Measurements from ENCODE around the gene ROCK2. TPM values are rescaled to one million over a fixed set of nuclear protein-coding genes. Genes with fewer than 3 reads are reported as not detected.
"Not testable (repeated sequence)": the region's sequence is repeated elsewhere in the genome, so short reads cannot be mapped to it uniquely, and the experiment has no call there.

The ROCK2 gene
- total RNA-seq, 2 donors from 2014 or later = 62.7 to 80.9 TPM

GRCh38 chr2:11264818-11265217 is 79.6 kb downstream of the ROCK2 start:
- no peak overlapping the region for H3K27ac ChIP-seq
- H3K4me3 ChIP-seq = no peak overlapping the region
- no peaks in the 10 kb centered on the region for H3K9me3 ChIP-seq
- intact Hi-C loops (cut with DNase I) = no loop called here
- H3K9ac ChIP-seq (ENCODE audit: low read depth in 2 of 2, low read length in 2 of 2) = no peak overlapping the region
- DNase-seq = no peak
- H3K4me1 ChIP-seq = no peaks in the 10 kb centered on the region
- TF ChIP-seq CTCF (IDR thresholded peaks at IDR 0.05) = no peak
- H3K36me3 ChIP-seq = no peaks in the 10 kb centered on the region
- H3K27me3 ChIP-seq = no peaks in the 10 kb centered on the region

GRCh38 chr2:11264007-11264406 is 80.4 kb downstream of the ROCK2 start:
- Histone ChIP-seq H3K9me3 (no peaks in the 10 kb centered on the region), H3K4me3 (no peak overlapping the region), H3K4me1 (no peaks in the 10 kb centered on the region), H3K9ac (ENCODE audit: low read depth in 2 of 2, low read length in 2 of 2) (no peak overlapping the region), H3K27ac (no peak overlapping the region), H3K27me3 (no peaks in the 10 kb centered on the region), H3K36me3 (no peaks in the 10 kb centered on the region)
- intact Hi-C loops (cut with DNase I) = no loop called here
- no peak for TF ChIP-seq CTCF (IDR thresholded peaks at IDR 0.05)
- DNase-seq = no peak

GRCh38 chr2:11263177-11263576 is 81.3 kb downstream of the ROCK2 start:
- Histone ChIP-seq H3K4me3 (no peak overlapping the region), H3K9ac (ENCODE audit: low read depth in 2 of 2, low read length in 2 of 2) (no peak overlapping the region), H3K27ac (no peak overlapping the region), H3K36me3 (no peaks in the 10 kb centered on the region), H3K4me1 (no peaks in the 10 kb centered on the region), H3K9me3 (no peaks in the 10 kb centered on the region), H3K27me3 (no peaks in the 10 kb centered on the region)
- no peak for DNase-seq
- TF ChIP-seq CTCF (IDR thresholded peaks at IDR 0.05) = no peak
- intact Hi-C loops (cut with DNase I) = no loop called here

- H3K9me3 ChIP-seq; DNase-seq; H3K27me3 ChIP-seq; H3K27ac ChIP-seq; intact Hi-C loops (cut with DNase I); H3K36me3 ChIP-seq; H3K4me1 ChIP-seq; H3K9ac ChIP-seq (ENCODE audit: low read depth in 2 of 2, low read length in 2 of 2); H3K4me3 ChIP-seq: not testable (repeated sequence)
Observed at GRCh38 chr2:11262438-11262837, 82.0 kb downstream of the ROCK2 start.

GRCh38 chr2:11261564-11261963 is 82.9 kb downstream of the ROCK2 start:
- intact Hi-C loops (cut with DNase I); H3K36me3 ChIP-seq; H3K27me3 ChIP-seq; DNase-seq; H3K27ac ChIP-seq; H3K4me1 ChIP-seq; H3K9ac ChIP-seq (ENCODE audit: low read depth in 2 of 2, low read length in 2 of 2); H3K9me3 ChIP-seq; H3K4me3 ChIP-seq: not testable (repeated sequence)

GRCh38 chr2:11260979-11261378 is 83.5 kb downstream of the ROCK2 start:
- no peaks in the 10 kb centered on the region for H3K27me3 ChIP-seq
- intact Hi-C loops (cut with DNase I) = no loop called here
- H3K9ac ChIP-seq (ENCODE audit: low read depth in 2 of 2, low read length in 2 of 2) = no peak overlapping the region
- H3K9me3 ChIP-seq = no peaks in the 10 kb centered on the region
- no peaks in the 10 kb centered on the region for H3K36me3 ChIP-seq
- H3K27ac ChIP-seq = no peak overlapping the region
- no peaks in the 10 kb centered on the region for H3K4me1 ChIP-seq
- no peak for DNase-seq
- TF ChIP-seq CTCF (IDR thresholded peaks at IDR 0.05) = no peak
- H3K4me3 ChIP-seq = no peak overlapping the region

GRCh38 chr2:11257964-11258363 is 86.5 kb downstream of the ROCK2 start:
- Histone ChIP-seq H3K4me1 (peaks cover 4% of the 10 kb centered on the region), H3K27me3 (no peaks in the 10 kb centered on the region), H3K4me3 (no peak overlapping the region), H3K9ac (ENCODE audit: low read depth in 2 of 2, low read length in 2 of 2) (no peak overlapping the region), H3K9me3 (no peaks in the 10 kb centered on the region), H3K36me3 (no peaks in the 10 kb centered on the region), H3K27ac (no peak overlapping the region)
- no peak for TF ChIP-seq CTCF (IDR thresholded peaks at IDR 0.05)
- intact Hi-C loops (cut with DNase I) = no loop called here
- DNase-seq = no peak

Data from colonic mucosa (tissue), 4 donors.